RWPE1 (cell line): ENCODE measurements around the gene PNP.

Experiments used
- CTCF ChIA-PET: fragments of 350-600 bp; sonication (Branson Sonifier 250); formaldehyde crosslinking; extraction: SDS; loops from one replicate; lab custom pipeline; 2021; lab: Yijun Ruan, JAX
- POLR2A ChIA-PET: fragments of 400-600 bp; formaldehyde crosslinking; extraction: SDS; loops from one replicate; lab custom pipeline; 2020; ENCODE audit warnings: antibody characterized with exemption; ENCODE audit not compliant: low non-redundant PET; lab: Yijun Ruan, JAX
- DNase-seq: peaks from one replicate; pipeline ENCODE4 v3.0.0; 2012; ENCODE audit warnings: low spot score
- H3K27ac ChIP-seq: fragments of 450-650 bp; 2 replicates; pipeline ENCODE4 v1.5.1; 2017
- CTCF ChIP-seq: fragments of 450-650 bp; conservative IDR thresholded peaks from 2 replicates; pipeline ENCODE4 v1.5.1; 2017; ENCODE audit warnings: low read depth, mild to moderate bottlenecking

The PNP gene

GRCh38 chr14:20428010-20428365 lies 41.2 kb upstream of the PNP start:
- ChIA-PET CTCF (interaction anchor here (2.3 kb wide), 1 partner anchor 12 kb away, joined by 5 read pairs; no protein-coding TSS in a partner anchor), POLR2A (no interaction called here)
- no peak overlapping the region for H3K27ac ChIP-seq
- no peak for DNase-seq
- no peak for TF ChIP-seq CTCF

GRCh38 chr14:20428802-20429201 lies 40.4 kb upstream of the PNP start:
- POLR2A ChIA-PET, result no interaction called here
- no peak overlapping the region for H3K27ac ChIP-seq
- CTCF ChIA-PET, result no interaction called here
- TF ChIP-seq CTCF, result no peak
- no peak for DNase-seq

GRCh38 chr14:20429801-20430669 lies 39.2 kb upstream of the PNP start:
- ChIA-PET CTCF (no interaction called here), POLR2A (no interaction called here)
- no peak overlapping the region for H3K27ac ChIP-seq
- DNase-seq, result no peak
- TF ChIP-seq CTCF, result no peak

- TF ChIP-seq CTCF, result no peak
Observed at GRCh38 chr14:20434701-20435581, 34.3 kb upstream of the PNP start.

GRCh38 chr14:20435582-20436362 lies 33.4 kb upstream of the PNP start, which contains the start of gene KLHL33:
KLHL33 (minus strand) TSS chr14:20436166; CDS start chr14:20435811, 355 bp downstream.
- no peak for TF ChIP-seq CTCF
- POLR2A ChIA-PET, result no interaction called here
- peak within 1 kb of the TSS; percentile 74 for H3K27ac ChIP-seq
- no peak for DNase-seq
- CTCF ChIA-PET, result interaction anchor here (0.6 kb wide), 1 partner anchor 1765 kb away, joined by 3 read pairs; no protein-coding TSS in a partner anchor

More at GRCh38 chr14:20434701-20435581, 34.3 kb upstream of the PNP start:
- no peak for DNase-seq
- CTCF ChIA-PET, result no interaction called here
- POLR2A ChIA-PET, result interaction anchor here (0.6 kb wide), 1 partner anchor 1055 kb away, joined by 6 read pairs; no protein-coding TSS in a partner anchor
- no peak overlapping the region for H3K27ac ChIP-seq

- POLR2A ChIA-PET, result no interaction called here
Observed at GRCh38 chr14:20436363-20436755, 32.8 kb upstream of the PNP start.

More at GRCh38 chr14:20436363-20436755, 32.8 kb upstream of the PNP start:
- CTCF ChIA-PET, result interaction anchor here (0.6 kb wide), 1 partner anchor 1765 kb away, joined by 3 read pairs; no protein-coding TSS in a partner anchor
- H3K27ac ChIP-seq, result peak overlapping the region; percentile 74
- peak; percentile 34 for DNase-seq
- TF ChIP-seq CTCF, result no peak
